ENCODE data around the gene OTUD7B. TPM values are rescaled to one million over a fixed set of nuclear protein-coding genes. Genes with fewer than 3 reads are reported as not detected.
"Not testable (repeated sequence)": the region's sequence is repeated elsewhere in the genome, so short reads cannot be mapped to it uniquely, and the experiment has no call there.

OTUD7B gene
- total RNA-seq, 1 donor from 2014 or later = 48.9 TPM

DNA sequence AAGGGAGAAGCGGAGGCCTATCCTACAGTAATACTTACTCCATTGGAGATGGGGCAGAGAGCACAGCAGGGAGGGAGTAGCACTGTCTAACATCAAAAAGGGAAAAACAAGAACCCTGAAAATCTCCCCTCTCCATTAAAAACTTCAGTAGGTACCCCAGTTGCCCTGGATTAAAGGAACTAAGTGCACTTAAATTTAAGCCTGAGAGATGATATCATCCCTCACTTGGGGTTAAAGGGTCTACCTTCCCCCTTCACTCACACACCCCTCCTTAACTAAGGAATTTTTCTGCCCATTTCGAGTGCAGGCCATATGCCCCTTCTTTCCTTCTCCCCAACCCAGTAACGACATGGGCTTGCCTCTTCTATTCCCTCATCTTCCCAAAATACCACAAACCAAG is 70.1 kb downstream of the OTUD7B start:
- H3K4me1 Mint-ChIP-seq = peaks cover 42% of the 10 kb centered on the region
- peaks cover 11% of the 10 kb centered on the region for H3K36me3 Mint-ChIP-seq
- no peak for DNase-seq (ENCODE audit: low spot score in 2 of 2, unreplicated experiment in 2 of 2)
- H3K27ac Mint-ChIP-seq = peak overlapping the region; percentile 100
- no peak overlapping the region for H3K4me3 Mint-ChIP-seq
- no peaks in the 10 kb centered on the region for H3K9me3 Mint-ChIP-seq
- H3K27me3 Mint-ChIP-seq (ENCODE audit: low read depth) = no peaks in the 10 kb centered on the region
- TF ChIP-seq, protein P1, sequence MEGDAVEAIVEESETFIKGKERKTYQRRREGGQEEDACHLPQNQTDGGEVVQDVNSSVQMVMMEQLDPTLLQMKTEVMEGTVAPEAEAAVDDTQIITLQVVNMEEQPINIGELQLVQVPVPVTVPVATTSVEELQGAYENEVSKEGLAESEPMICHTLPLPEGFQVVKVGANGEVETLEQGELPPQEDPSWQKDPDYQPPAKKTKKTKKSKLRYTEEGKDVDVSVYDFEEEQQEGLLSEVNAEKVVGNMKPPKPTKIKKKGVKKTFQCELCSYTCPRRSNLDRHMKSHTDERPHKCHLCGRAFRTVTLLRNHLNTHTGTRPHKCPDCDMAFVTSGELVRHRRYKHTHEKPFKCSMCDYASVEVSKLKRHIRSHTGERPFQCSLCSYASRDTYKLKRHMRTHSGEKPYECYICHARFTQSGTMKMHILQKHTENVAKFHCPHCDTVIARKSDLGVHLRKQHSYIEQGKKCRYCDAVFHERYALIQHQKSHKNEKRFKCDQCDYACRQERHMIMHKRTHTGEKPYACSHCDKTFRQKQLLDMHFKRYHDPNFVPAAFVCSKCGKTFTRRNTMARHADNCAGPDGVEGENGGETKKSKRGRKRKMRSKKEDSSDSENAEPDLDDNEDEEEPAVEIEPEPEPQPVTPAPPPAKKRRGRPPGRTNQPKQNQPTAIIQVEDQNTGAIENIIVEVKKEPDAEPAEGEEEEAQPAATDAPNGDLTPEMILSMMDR (IDR thresholded peaks at IDR 0.05; ENCODE audit: unreplicated experiment) = no peak

DNA sequence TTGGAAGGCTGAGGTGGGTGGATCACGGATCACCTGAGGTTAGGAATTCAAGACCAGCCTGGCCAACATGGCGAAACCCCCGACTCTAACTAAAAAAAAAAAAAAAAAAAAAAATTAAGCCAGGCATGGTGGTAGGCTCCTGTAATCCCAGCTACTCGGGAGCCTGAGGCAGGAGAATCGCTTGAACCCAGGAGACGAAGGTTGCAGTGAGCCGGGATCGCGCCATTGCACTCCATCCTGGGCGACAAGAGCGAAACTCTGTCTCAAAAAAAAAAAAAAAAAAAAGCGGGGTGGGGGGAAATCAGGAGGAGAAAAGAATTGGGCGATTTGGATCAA is 71.9 kb downstream of the OTUD7B start:
- Mint-ChIP-seq H3K4me3 (peak overlapping the region; percentile 82), H3K27ac (peak overlapping the region; percentile 100), H3K4me1 (peaks cover 46% of the 10 kb centered on the region)
- not testable (repeated sequence) for H3K36me3 Mint-ChIP-seq; H3K9me3 Mint-ChIP-seq; DNase-seq (ENCODE audit: low spot score in 2 of 2, unreplicated experiment in 2 of 2); H3K27me3 Mint-ChIP-seq (ENCODE audit: low read depth)

DNA sequence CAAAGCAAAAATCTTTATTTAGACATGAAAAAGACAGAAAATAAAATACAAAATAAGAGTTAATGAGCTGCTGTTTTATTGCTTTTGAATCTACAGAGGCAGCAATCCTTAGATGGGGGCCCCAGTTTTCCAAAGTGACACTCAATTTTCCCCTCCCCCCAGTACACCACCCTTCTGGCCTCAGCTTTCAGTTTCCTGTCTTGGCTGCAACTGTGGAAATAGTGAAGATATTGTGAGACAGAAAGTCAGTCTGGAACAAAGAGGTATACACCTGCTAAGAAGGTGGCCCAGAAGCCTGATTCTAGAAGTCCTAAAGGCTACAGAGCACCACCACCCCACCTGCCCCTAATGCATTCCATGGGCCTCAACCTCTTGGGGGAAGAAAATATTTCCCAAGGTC is 72.8 kb downstream of the OTUD7B start:
- TF ChIP-seq, protein P1 (IDR thresholded peaks at IDR 0.05; ENCODE audit: unreplicated experiment) = no peak
- H3K36me3 Mint-ChIP-seq = peaks cover 10% of the 10 kb centered on the region
- H3K27ac Mint-ChIP-seq = peak overlapping the region; percentile 100
- H3K27me3 Mint-ChIP-seq (ENCODE audit: low read depth) = no peaks in the 10 kb centered on the region
- no peaks in the 10 kb centered on the region for H3K9me3 Mint-ChIP-seq
- H3K4me1 Mint-ChIP-seq = peaks cover 46% of the 10 kb centered on the region
- DNase-seq (ENCODE audit: low spot score in 2 of 2, unreplicated experiment in 2 of 2) = no peak
- H3K4me3 Mint-ChIP-seq = peak overlapping the region; percentile 82

- peaks cover 46% of the 10 kb centered on the region for H3K4me1 Mint-ChIP-seq
- H3K9me3 Mint-ChIP-seq = no peaks in the 10 kb centered on the region
- peak overlapping the region; percentile 100 for H3K27ac Mint-ChIP-seq
- DNase-seq (ENCODE audit: low spot score in 2 of 2, unreplicated experiment in 2 of 2) = no peak
- TF ChIP-seq, protein P1 (IDR thresholded peaks at IDR 0.05; ENCODE audit: unreplicated experiment) = no peak
- peak overlapping the region; percentile 82 for H3K4me3 Mint-ChIP-seq
- no peaks in the 10 kb centered on the region for H3K27me3 Mint-ChIP-seq (ENCODE audit: low read depth)
- peaks cover 12% of the 10 kb centered on the region for H3K36me3 Mint-ChIP-seq
These were observed 73.4 kb downstream of the OTUD7B start for GRCh38 chr1:149936992-149937705.

DNA sequence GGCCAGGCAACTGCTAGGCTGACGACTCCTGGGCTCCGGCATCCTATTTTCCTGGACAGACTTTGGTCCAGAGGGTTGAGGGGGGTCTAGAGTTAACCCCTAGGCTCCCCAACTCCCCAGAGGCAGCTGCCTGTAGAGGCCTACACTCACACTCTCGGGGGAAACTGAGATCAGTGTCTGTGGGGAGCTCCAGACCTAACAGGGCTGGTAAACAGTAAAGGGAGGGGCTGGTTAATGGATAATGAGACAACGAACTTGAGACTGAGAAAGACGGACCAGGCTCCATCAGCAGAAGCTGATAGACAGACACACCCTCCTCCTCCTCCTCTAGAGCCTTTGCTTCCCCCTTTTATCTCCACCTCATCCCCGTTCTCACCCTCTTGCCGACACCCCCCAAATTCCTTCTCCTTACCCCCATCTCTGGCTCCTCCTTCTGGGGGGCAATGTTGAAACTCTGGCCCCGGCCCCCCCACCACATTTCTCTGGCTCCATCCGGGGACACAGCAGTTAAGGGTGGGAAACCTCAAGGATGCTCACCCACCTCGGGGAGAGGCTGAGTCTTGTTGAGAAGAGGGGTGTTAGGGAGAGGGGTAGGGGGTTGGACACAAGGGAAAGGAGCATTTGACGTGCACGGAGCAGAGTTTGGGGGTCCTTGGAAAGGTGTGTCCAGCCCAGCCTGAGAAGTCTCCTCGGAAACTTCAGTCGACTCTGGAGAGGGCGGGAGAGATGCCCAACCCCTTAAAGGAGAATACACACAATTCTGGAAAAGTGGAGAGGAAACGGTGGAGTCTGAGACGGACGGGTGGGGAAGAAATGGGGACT is 74.1 kb downstream of the OTUD7B start, which contains the start of gene MTMR11:
Gene MTMR11 (minus strand): TSS at position 710 of the 822 bp plus-strand sequence. CDS start 232 bp downstream, at position 478.
- peak within 1 kb of the TSS; percentile 82 for H3K4me3 Mint-ChIP-seq
- H3K4me1 Mint-ChIP-seq = peaks cover 46% of the 10 kb centered on the region

More for the DNA sequence above, 74.1 kb downstream of the OTUD7B start, which contains the start of gene MTMR11:
- TF ChIP-seq, protein P1 (IDR thresholded peaks at IDR 0.05; ENCODE audit: unreplicated experiment) = no peak
- Mint-ChIP-seq H3K27me3 (ENCODE audit: low read depth) (no peaks in the 10 kb centered on the region), H3K36me3 (peaks cover 20% of the 10 kb centered on the region), H3K9me3 (no peaks in the 10 kb centered on the region), H3K27ac (peak within 1 kb of the TSS; percentile 100)
- no peak for DNase-seq (ENCODE audit: low spot score in 2 of 2, unreplicated experiment in 2 of 2)

Measured in mesothelial cell of epicardium (in vitro differentiated cells).